Peyer's patch (tissue), 4 donors: ENCODE data around the gene PNLIP. TPM values are rescaled to one million over a fixed set of nuclear protein-coding genes. Genes with fewer than 3 reads are reported as not detected.

Experiments used
- DNase-seq, 3 donors: peaks; one replicate each; pipeline ENCODE4 v3.0.0-alpha.2; 2017 to 2019
- H3K27ac ChIP-seq, 4 donors: fragments of 200-600 bp; sonication (generic); one replicate each; pipeline ENCODE4 v1.5.1; 2016 to 2019
- H3K27me3 ChIP-seq, 2 donors: fragments of 200-600 bp; sonication (generic); one replicate each; pipeline ENCODE4 v1.5.1; 2019
- H3K36me3 ChIP-seq, 3 donors: fragments of 200-600 bp; sonication (generic); one replicate each; pipeline ENCODE4 v1.5.1; 2016 to 2019
- H3K4me1 ChIP-seq, 4 donors: fragments of 200-600 bp; sonication (generic); one replicate each; pipeline ENCODE4 v1.5.1; 2016 to 2019
- H3K4me3 ChIP-seq, 4 donors: fragments of 200-600 bp; sonication (generic); 1 replicate in 3 of 4; 2 replicates in 1 of 4; pipeline ENCODE4 v1.5.1; 2016 to 2019; ENCODE audit warnings: mild to moderate bottlenecking in 1 of 4
- H3K9me3 ChIP-seq, 4 donors: fragments of 200-600 bp; sonication (generic); one replicate each; pipeline ENCODE4 v1.5.1; 2016 to 2019; ENCODE audit warnings: mild to moderate bottlenecking in 1 of 4
- CTCF ChIP-seq, 6 experiments: fragments of 450-650 bp in 4 of 6; fragments of 200-600 bp in 2 of 6; sonication (generic) in 1 of 6; IDR thresholded peaks; one replicate each; pipeline ENCODE4 v1.5.1; 2017 to 2019; ENCODE audit warnings: antibody characterized with exemption in 6 of 6, mild to moderate bottlenecking in 3 of 6, moderate library complexity in 1 of 6
- POLR2A ChIP-seq, 2 donors: fragments of 450-650 bp; IDR thresholded peaks; one replicate each; pipeline ENCODE4 v1.5.1; 2017; ENCODE audit warnings: antibody characterized with exemption in 2 of 2, mild to moderate bottlenecking in 2 of 2, moderate library complexity in 2 of 2
- total RNA-seq, 4 donors: library from RNA; depleted of rRNA; stranded (reverse); fragments of >200 nt; gene quantifications; one replicate each; pipeline ENCODE4 v1.1.0, GENCODE V29; 2016

The PNLIP gene
- total RNA-seq, result not detected

- H3K9me3 ChIP-seq, result no peaks in the 10 kb centered on the region
- no peak for TF ChIP-seq POLR2A (IDR thresholded peaks at IDR 0.05)
- no peak for TF ChIP-seq CTCF (IDR thresholded peaks at IDR 0.05)
- H3K4me3 ChIP-seq, result no peak within 1 kb of the TSS
- no peaks in the 10 kb centered on the region for H3K27me3 ChIP-seq
- H3K4me1 ChIP-seq, result no peaks in the 10 kb centered on the region
- no peaks in the 10 kb centered on the region for H3K36me3 ChIP-seq
- no peak within 1 kb of the TSS for H3K27ac ChIP-seq
- no peak for DNase-seq
Observed at GRCh38 chr10:116545756-116546155, at the start of gene PNLIP. Gene PNLIP (plus strand): TSS chr10:116545931. CDS start chr10:116546093, 162 bp downstream.

DNA sequence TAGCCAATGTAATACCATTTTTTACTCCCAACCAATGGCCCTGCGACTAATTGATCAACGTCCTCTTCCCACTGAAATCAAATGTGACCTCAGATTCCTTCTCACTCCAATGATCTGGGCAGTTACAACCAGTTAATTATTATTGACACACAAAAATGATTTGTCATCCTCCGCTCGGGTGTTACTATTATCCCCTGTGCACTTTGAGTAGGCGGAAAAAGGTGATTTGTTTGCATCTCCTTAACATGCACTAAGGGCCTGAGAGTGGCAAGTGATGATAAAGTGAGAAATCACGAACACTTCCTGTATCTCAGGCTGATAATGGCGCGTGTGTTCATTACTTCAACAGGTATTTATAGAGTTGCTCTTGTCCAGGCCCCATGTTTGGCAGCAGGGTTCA is 40.9 kb upstream of the PNLIP start:
- Histone ChIP-seq H3K27me3 (no peaks in the 10 kb centered on the region), H3K4me3 (no peak overlapping the region), H3K4me1 (no peaks in the 10 kb centered on the region), H3K9me3 (no peaks in the 10 kb centered on the region), H3K36me3 (no peaks in the 10 kb centered on the region), H3K27ac (no peak overlapping the region)
- no peak for TF ChIP-seq CTCF (IDR thresholded peaks at IDR 0.05)
- no peak for TF ChIP-seq POLR2A (IDR thresholded peaks at IDR 0.05)
- DNase-seq, result no peak

GRCh38 chr10:116510565-116510964 is 35.2 kb upstream of the PNLIP start:
- DNase-seq, result no peak
- Histone ChIP-seq H3K27me3 (no peaks in the 10 kb centered on the region), H3K4me3 (no peak overlapping the region), H3K4me1 (no peaks in the 10 kb centered on the region), H3K27ac (no peak overlapping the region), H3K36me3 (no peaks in the 10 kb centered on the region), H3K9me3 (no peaks in the 10 kb centered on the region)
- no peak for TF ChIP-seq POLR2A (IDR thresholded peaks at IDR 0.05)

GRCh38 chr10:116511365-116511764 is 34.4 kb upstream of the PNLIP start:
- Histone ChIP-seq H3K4me1 (no peaks in the 10 kb centered on the region), H3K27me3 (no peaks in the 10 kb centered on the region), H3K9me3 (no peaks in the 10 kb centered on the region), H3K4me3 (no peak overlapping the region), H3K36me3 (no peaks in the 10 kb centered on the region), H3K27ac (no peak overlapping the region)
- no peak for DNase-seq
- no peak for TF ChIP-seq CTCF (IDR thresholded peaks at IDR 0.05)
- TF ChIP-seq POLR2A (IDR thresholded peaks at IDR 0.05), result no peak

DNA sequence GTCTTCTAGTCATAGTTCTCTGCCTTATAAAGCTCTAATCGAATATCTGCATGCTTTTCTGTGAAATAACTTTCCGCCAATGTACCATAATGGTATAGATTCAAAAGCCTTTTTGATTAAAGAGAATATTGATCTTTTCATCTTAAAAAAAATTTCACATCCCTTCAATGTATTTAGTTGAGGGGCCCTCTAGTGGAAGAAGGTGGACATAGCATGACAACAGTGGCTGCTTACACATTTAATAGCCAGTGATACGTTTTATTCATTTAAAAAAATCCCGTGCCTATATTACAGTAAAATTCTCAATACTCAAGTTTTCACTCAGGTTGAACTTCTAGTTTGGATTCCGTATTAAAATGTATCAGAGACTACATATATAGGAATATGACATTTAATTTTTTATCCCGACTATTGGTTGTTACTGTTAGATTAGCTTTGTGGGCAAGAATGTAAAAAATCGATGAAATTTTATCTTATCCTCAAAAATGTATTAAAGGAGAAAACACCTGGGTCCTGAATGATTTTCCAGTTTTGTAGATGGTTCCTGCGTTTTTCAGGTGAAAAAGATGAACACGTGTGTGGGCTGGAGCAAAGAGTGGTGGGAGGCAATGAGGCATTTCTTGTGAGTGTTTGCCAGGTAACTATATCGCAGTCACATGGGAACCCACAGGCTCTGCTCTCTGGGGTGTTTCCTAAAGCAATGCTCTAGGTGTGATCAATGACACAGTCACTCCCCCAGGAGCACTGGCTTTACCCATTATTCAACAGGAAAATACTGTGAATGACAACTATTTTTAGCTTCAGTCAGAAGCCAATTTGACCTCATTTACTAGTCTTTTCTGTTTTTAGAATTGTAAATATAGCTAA is 24.1 kb upstream of the PNLIP start:
- no peaks in the 10 kb centered on the region for H3K27me3 ChIP-seq
- H3K4me1 ChIP-seq, result no peaks in the 10 kb centered on the region
- H3K36me3 ChIP-seq, result no peaks in the 10 kb centered on the region
- peak; percentile 28 to 75 (median 60) for TF ChIP-seq CTCF (IDR thresholded peaks at IDR 0.05)
- TF ChIP-seq POLR2A (IDR thresholded peaks at IDR 0.05), result no peak
- no peak overlapping the region for H3K27ac ChIP-seq
- no peak overlapping the region for H3K4me3 ChIP-seq
- no peaks in the 10 kb centered on the region for H3K9me3 ChIP-seq
- peak in 1 of 3 donors; percentile 65 for DNase-seq

- Histone ChIP-seq H3K27me3 (no peaks in the 10 kb centered on the region), H3K9me3 (no peaks in the 10 kb centered on the region), H3K27ac (no peak overlapping the region), H3K4me3 (no peak overlapping the region), H3K36me3 (no peaks in the 10 kb centered on the region), H3K4me1 (no peaks in the 10 kb centered on the region)
- no peak for DNase-seq
- no peak for TF ChIP-seq CTCF (IDR thresholded peaks at IDR 0.05)
- no peak for TF ChIP-seq POLR2A (IDR thresholded peaks at IDR 0.05)
Observed at GRCh38 chr10:116522803-116523381, 22.8 kb upstream of the PNLIP start.
